ENCODE data around the gene MCM3AP.
"Not testable (repeated sequence)": the region's sequence is repeated elsewhere in the genome, so short reads cannot be mapped to it uniquely, and the experiment has no call there.

Gene MCM3AP

DNA sequence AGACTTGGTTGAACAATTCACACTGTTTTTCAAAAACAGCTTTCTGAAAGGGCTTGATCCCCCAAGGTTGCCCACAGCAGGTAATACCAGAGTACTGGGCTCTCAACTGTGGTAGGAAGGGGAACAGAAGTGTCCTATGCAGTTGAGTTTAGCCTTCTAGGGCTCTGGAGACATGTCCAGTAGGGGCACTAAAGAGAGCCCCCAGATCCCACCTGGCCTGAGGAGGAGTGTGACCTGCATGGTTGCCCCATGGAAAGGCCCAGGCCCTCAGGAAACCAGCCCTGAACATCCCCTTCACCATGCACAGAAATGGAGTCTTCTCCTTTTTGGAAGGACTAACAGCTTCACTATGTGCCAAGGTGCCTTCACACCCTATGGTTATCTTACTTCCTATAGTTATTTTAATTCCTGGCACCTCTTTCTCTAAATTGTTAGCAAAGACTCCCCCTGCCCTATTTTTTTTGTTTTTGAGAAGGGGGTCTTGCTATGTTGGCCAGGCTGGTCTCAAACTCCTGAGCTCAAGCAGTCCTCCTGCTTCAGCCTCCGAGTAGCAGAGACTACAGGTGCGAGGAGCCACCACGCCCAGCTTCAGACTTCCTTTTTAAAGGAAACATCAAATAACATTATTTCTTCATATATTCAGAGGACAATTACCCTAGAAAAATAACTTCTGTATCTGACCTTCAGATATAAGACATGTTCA lies 40.0 kb downstream of the MCM3AP start:
- FAIRE-seq (no peak), DNase-seq (ENCODE audit: insufficient read length, low spot score) (no peak)

DNA sequence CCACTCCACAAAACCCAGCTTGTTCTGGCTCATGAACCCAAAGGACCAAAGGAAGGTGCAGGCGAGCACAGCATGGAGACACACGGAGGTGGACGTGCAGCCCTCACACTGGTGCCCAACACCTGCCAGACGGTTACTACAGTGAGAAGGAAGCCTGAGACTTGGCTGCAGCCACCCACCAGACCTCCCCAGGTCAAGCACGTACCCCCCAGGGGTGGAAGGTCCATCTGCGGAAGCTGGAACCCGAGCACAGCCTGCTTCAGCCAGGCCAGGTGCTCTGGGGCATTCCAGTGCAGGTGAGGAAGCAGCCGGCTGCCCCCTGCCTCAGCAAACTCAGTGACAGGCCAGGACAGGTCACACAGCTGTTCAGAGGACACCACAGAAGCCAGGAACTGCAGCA lies 40.8 kb downstream of the MCM3AP start:
- FAIRE-seq = no peak
- DNase-seq (ENCODE audit: insufficient read length, low spot score) = no peak

DNA sequence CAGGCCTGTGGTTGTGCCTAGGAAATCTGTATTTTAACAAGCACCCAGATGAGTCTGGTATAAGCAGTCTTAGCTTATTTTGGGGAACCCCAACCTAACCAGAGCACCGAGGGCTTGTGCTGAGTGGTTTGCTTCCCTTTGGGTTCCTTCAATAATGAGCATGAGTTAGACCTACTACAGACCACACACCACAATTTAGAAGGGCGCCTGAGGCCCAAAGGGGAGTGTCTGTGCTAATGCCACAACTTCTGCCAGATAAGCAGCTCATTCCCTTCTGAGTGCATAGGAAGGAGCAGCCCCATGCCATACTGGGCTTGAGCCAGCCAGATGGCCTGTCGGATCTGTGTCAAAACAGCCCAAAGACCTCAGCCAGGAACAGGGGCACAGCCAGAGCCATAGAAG lies 41.5 kb downstream of the MCM3AP start:
- FAIRE-seq = no peak

DNA sequence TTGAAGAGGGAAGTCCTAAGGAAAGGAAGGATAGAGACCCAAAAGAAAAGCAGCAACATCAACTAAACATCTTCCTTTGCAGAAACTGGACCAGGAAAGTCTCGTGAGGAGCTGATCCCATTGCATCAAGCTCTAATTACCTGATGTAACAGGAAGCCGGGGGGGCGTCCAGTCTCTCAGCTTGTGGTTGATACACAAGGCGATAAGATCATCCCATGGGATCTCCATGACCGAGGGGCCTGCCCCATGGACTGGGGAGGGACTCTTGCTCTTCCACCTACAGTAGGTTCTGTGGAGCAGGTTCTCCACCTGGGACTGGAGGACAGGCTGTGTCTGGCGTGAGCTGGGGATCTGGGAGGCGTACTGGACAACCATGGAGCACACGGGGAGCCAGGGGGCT lies 42.1 kb downstream of the MCM3AP start:
- DNase-seq (ENCODE audit: insufficient read length, low spot score) = no peak

More for the DNA sequence above, 41.5 kb downstream of the MCM3AP start:
- no peak for DNase-seq (ENCODE audit: insufficient read length, low spot score)

DNA sequence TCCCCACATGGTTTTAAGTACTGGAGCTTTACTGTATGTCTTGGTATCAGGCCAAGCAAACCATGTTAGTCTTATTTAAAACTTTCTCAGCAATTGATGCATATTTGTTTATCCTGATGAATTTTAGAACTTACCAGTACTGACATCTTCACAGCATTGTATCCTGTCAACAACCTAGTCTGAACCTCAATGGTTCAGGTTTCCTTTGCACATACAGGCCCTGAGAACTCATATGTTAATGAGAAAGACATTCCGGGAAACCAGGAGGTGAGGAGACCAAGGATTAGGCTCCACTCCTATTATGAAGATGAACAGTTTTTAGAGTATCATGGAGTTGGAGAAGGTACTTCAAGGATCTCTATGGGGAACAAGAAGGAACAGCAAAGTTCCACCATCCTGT lies 43.8 kb downstream of the MCM3AP start:
- DNase-seq (ENCODE audit: insufficient read length, low spot score); FAIRE-seq: not testable (repeated sequence)

More for the DNA sequence above, 42.1 kb downstream of the MCM3AP start:
- no peak for FAIRE-seq

GRCh38 chr21:46239817-46240325 lies 45.5 kb downstream of the MCM3AP start:
- no peak for FAIRE-seq
- no peak for DNase-seq (ENCODE audit: insufficient read length, low spot score)

- DNase-seq (ENCODE audit: insufficient read length, low spot score) = no peak
- no peak for FAIRE-seq
Measured at GRCh38 chr21:46237474-46237873, 47.9 kb downstream of the MCM3AP start.

DNA sequence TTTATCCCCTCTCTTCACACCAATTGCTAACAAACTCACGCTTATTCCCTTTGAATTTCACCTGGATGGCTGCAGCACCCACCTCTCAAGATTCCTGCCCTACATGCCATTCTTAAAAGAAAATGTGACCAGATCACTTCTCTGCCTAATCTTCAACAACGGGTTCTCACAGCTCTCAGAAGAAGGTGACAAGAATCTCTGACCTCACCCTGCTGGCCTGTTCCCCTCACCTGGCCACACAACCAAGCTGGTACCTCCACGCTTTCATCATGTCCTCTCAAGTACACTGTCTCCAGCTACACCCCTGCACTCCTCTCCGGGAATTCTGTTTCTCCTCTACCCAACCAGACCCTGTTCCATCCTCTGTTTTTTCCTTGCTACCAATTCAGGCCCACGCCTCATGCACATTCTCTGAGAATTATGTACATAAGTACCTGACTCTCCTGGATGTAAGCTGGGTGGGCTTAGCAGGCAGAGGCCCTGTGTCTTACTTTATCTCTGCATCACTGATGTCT lies 50.9 kb downstream of the MCM3AP start:
- DNase-seq (ENCODE audit: insufficient read length, low spot score) (no peak), FAIRE-seq (no peak)

- DNase-seq (ENCODE audit: insufficient read length, low spot score) = no peak
- FAIRE-seq = no peak
Measured at GRCh38 chr21:46229923-46230260, 55.5 kb downstream of the MCM3AP start.

DNA sequence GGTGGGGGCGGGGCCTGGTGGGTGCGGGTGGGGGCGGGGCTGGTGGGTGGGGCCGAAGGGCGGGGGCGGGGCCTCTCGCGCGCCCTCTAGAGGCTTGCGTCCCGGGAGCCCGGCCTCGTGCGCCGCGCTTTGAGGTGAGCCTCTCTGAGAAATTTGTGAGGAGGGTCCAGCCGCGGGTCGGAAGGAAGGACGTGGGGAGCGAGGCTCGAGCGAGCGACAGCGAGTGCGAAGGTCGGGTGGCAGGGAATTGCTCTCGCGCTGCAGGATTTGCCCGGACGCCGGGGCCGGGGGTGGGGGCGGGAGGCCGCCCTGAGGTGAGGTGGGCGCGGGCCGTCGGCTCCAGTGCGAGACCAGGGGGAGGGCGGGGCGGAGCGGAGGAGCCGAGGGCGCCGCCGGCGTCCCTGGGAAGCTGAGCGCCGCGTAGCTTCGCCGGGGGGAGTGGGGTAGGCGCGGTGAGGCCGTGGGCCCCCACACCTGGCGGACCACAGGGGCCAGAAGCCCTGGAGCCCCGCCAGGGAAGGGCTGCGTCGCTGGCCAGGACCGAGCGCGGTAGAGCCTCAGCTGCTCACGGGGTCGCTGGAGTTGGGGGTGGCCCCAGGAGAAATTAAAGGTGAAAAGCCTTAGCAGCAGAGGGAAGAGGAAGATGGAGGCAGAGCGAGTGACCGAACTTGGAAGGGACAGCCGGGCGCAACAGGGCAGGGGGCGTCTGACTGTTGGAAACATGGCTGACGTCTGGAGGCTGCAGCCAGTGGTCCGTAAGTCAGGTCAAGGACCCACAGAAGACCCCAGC lies 56.1 kb downstream of the MCM3AP start:
- DNase-seq (ENCODE audit: insufficient read length, low spot score) (peak; percentile 42), FAIRE-seq (no peak)

- peak; percentile 56 for FAIRE-seq
- peak; percentile 97 for DNase-seq (ENCODE audit: insufficient read length, low spot score)
Measured at GRCh38 chr21:46228345-46229051, 56.9 kb downstream of the MCM3AP start, which contains the start of gene LSS. Gene LSS, minus strand, starts transcription at chr21:46228774. Its CDS starts 29 bp downstream, at chr21:46228745.

DNA sequence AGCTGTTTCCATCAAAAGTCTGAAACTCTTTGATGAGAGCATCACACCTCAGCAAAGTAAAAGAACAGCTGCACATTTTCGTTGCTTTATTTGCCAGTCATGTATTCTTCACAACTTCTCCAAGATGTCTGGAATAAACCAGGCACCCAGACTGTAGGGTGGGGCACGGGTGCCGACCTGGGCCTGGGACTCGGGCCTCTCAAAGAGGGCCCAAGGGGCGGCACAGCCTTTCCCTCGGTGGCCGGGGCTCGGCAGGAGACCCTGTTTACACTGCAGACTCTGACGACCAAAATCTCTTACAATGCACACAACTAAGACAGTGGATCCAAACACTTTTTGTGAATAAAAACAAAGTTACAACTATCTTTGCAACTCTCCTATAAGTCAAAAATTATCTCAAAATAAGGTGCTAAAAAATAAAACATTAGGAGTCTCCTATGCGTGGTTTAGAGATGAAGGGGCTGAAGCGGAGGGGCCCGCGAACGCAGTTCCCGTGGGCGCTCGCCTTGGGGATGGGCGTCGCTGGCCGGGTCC lies 57.5 kb downstream of the MCM3AP start:
- DNase-seq (ENCODE audit: insufficient read length, low spot score) (no peak), FAIRE-seq (no peak)

DNA sequence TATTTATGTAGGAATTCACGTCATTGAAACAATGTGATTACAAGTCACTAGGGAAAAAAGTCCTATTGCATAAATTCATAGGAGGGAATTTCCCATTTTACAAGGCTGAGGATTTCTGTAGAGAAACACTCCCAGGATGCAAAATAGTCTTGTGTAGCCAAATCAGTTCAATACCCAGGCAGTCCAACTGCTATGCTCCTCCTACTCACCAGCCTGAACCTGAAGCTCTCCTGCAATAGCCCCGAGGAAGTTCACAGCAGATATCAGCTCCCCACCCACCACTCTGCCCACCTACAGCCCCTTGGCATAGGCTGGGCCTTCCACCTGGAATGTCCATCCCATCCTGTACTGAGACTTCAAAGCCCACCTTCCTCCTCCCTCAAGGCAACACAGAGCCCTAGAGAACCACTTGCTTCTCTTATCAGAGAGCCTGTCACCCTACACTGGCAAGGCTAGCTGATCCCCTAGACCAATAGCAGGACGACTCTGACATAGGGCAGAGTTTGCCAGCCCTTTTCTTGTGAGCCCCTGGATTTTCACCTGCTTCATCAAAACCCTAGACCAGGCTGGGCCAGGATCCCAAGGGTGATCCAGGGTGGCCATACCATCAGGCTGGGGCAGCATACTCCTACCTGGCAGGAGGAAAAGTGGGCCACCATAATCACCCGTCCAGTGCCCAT lies 58.4 kb downstream of the MCM3AP start:
- FAIRE-seq (no peak), DNase-seq (ENCODE audit: insufficient read length, low spot score) (no peak)

GRCh38 chr21:46226146-46226545 lies 59.3 kb downstream of the MCM3AP start:
- DNase-seq (ENCODE audit: insufficient read length, low spot score) (no peak), FAIRE-seq (no peak)

GRCh38 chr21:46223661-46224060 lies 61.8 kb downstream of the MCM3AP start:
- DNase-seq (ENCODE audit: insufficient read length, low spot score); FAIRE-seq: not testable (repeated sequence)

DNA sequence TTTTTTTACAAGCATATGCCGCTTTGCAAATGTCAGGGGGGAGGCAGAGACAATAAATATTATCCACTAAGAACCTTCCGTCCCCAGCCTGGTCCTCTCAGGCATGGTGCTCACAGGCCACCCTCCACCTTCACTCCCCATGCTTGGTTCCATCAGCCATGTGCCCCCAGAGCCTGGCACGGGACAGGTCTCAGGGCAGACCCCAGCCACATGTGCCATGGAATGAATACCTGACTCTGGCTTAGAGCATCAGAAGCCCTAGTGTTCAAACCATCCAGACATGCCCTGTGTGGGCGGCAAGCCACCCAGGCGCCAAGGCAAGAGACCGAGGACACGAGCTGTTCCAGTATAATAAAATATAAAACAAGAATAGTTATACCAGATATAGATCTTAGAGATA lies 62.2 kb downstream of the MCM3AP start:
- no peak for FAIRE-seq
- no peak for DNase-seq (ENCODE audit: insufficient read length, low spot score)

GRCh38 chr21:46222436-46223116 lies 62.8 kb downstream of the MCM3AP start:
- no peak for DNase-seq (ENCODE audit: insufficient read length, low spot score)
- FAIRE-seq = no peak

- FAIRE-seq (no peak), DNase-seq (ENCODE audit: insufficient read length, low spot score) (no peak)
Measured at GRCh38 chr21:46221664-46222435, 63.6 kb downstream of the MCM3AP start.

DNA sequence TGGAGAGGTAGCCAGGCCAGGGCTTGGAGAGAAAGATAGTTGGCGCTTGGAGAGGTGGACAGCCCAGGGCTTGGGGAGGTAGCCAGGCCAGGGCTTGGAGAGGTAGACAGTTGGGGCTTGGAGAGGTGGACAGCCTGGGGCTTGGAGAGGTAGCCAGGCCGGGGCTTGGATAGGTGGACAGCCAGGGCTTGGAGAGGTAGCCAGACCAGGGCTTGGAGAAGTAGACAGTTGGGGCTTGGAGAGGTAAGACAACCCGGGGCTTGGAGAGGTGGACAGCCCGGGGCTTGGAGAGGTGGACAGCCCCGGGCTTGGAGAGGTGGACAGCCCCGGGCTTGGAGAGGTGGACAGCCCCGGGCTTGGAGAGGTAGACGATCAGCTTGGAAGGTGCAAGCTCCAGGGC lies 64.6 kb downstream of the MCM3AP start:
- DNase-seq (ENCODE audit: insufficient read length, low spot score) (no peak), FAIRE-seq (no peak)

Data from GM19239 (cell line).